ENCODE results near the gene RPUSD4. TPM values are rescaled to one million over a fixed set of nuclear protein-coding genes. Genes with fewer than 3 reads are reported as not detected.

RPUSD4 gene
- total and polyA plus RNA-seq, 5 donors, result 12.0 to 24.0 (median 19.4) TPM

DNA sequence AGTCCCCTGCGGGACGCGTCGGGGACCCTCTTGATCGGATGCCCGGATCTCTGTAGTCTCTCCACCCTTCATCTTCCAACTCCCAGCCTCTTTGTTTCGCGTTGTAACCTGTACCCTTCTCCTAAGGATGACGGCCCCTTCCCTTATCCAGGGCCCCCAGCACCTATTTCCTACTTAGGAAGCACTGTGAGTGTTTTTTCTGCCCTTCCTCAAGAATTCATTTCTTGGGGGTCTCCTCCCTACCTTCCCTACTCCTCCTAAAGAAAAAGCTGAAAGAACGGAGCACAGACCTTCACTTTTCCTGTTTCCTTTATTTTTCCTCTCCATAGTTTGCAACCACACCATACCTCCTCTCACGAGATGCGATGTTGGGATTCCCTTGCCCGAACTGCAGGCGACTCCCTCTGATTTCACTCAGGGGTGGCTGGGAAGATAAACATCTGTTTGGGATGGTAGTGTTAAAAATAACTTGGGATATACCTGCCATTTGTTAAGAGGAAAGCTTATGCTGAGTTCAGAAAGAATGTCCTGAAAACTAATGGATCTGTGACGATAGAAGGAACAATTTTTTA is 725 bp upstream of the RPUSD4 start:
- no peaks in the 10 kb centered on the region for H3K27me3 ChIP-seq (ENCODE audit: control insufficient read depth, insufficient read depth)
- WGBS, result 3% methylated on average over 15 of the region's 15 CpGs
- no peak for DNase-seq
- intact Hi-C loops (cut with DNase I), result no loop called here
- no peaks in the 10 kb centered on the region for H3K9me3 ChIP-seq (ENCODE audit: control insufficient read depth, low read length)
- H3K4me3 ChIP-seq (ENCODE audit: low read length), result peak overlapping the region; percentile 53
- no peak overlapping the region for H3K27ac ChIP-seq (ENCODE audit: low read length)
- no peak for ATAC-seq
- H3K4me1 ChIP-seq (ENCODE audit: control insufficient read depth, insufficient read depth, low read length), result peaks cover 5% of the 10 kb centered on the region

DNA sequence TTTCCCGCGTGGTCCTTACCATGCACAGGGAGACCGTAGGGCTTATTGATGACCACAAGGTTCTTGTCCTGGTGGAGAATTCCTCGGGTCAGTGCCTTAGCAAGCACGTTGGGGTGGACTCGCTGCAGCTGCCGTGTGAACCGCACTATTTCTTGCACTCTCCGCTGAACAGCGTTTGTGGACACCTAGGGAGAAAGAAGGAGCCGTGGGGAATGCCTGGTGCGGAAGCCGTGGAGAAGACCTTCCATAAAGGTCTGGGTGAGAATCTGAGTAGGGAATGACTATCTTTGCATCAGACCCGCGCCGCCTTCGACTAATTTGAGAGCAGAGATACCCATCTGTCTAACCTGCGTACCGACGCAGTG is 597 bp downstream of the RPUSD4 start:
- intact Hi-C loops (cut with DNase I), result no loop called here
- 4% methylated on average over 20 of the region's 20 CpGs for WGBS
- Histone ChIP-seq H3K9me3 (ENCODE audit: control insufficient read depth, low read length) (no peaks in the 10 kb centered on the region), H3K27ac (ENCODE audit: low read length) (no peak overlapping the region), H3K4me1 (ENCODE audit: control insufficient read depth, insufficient read depth, low read length) (peaks cover 5% of the 10 kb centered on the region), H3K27me3 (ENCODE audit: control insufficient read depth, insufficient read depth) (no peaks in the 10 kb centered on the region), H3K4me3 (ENCODE audit: low read length) (peak overlapping the region; percentile 78)
- DNase-seq, result no peak
- ATAC-seq, result no peak

DNA sequence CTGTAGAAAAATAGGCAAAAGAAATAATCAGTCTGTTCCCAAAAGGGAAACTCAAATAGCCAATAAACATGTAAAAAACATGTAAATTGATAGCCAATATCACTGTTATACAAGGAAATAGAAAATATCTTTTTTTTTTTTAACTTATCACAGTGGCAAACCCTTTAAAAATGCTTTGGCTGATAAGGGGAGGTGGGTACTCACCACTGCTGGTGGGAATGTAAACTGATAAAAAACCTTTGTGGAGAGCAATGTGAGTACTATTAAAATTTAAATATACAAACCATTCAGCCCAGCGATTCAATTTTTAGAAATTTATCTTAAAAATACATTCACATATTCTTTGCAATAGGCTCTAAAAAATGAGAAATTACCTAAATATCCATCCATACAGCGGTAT is 3.6 kb downstream of the RPUSD4 start:
- ATAC-seq, result no peak
- Histone ChIP-seq H3K4me3 (ENCODE audit: low read length) (no peak overlapping the region), H3K9me3 (ENCODE audit: control insufficient read depth, low read length) (no peaks in the 10 kb centered on the region), H3K27me3 (ENCODE audit: control insufficient read depth, insufficient read depth) (no peaks in the 10 kb centered on the region), H3K27ac (ENCODE audit: low read length) (no peak overlapping the region), H3K4me1 (ENCODE audit: control insufficient read depth, insufficient read depth, low read length) (peaks cover 5% of the 10 kb centered on the region)
- intact Hi-C loops (cut with DNase I), result no loop called here
- DNase-seq, result no peak
- WGBS, result 98% methylated on average over 2 of the region's 2 CpGs

DNA sequence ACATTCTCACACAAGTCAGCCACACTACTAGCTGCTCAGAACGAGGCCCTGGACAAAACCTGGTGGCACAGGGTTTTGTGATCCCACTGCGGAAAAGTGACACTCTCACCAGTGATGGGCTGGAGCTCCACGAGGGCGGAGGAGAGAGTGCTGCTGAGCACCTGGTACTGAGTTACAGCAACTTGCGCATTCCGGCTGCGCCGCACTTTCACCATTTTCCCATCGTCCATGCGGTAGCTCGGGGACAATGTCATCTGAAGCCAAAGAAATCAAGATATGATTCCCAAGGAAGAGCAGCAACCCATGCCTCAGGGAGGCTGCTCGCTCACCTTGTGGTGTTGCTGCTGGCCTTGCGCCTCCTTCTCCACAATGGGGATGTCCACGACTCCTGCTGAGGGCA is 6.1 kb downstream of the RPUSD4 start:
- Histone ChIP-seq H3K27ac (ENCODE audit: low read length) (no peak overlapping the region), H3K27me3 (ENCODE audit: control insufficient read depth, insufficient read depth) (no peaks in the 10 kb centered on the region), H3K4me3 (ENCODE audit: low read length) (no peak overlapping the region), H3K9me3 (ENCODE audit: control insufficient read depth, low read length) (no peaks in the 10 kb centered on the region), H3K4me1 (ENCODE audit: control insufficient read depth, insufficient read depth, low read length) (no peaks in the 10 kb centered on the region)
- DNase-seq (no peak), ATAC-seq (no peak)
- WGBS, result 96% methylated on average over 14 of the region's 14 CpGs
- intact Hi-C loops (cut with DNase I), result no loop called here

DNA sequence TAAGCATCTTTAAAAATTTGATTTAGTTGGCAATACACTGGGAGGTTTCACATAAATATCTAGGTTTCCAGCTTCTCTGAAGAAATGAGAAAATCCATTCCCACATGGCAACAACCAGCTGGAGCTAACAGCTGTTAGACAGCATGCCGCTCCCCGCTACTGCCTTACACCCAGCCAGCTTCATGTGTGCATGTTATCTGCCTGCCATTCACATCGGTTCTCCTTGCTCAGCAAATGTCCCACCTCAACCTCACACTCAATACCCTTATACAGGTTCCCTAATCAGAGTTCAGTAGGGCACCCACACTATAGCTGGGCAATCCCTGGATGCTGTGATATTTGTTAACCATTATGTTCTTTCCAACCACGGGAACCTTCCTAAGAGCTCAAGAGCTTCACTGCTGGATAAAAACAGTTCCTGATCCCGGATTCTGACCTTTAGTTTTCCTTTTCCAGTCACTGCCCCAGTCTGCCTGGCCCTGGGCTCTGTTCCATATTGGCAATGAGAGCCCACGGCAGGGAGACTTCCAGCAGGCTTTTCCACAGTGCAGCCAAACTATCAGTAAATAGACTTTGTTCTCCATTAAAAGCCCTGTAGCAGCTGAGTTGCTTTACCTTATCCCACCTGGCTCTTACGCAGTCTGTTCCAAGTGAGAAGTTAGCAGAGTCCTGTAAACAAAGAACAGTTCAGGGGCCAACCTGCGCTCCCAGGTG is 8.6 kb downstream of the RPUSD4 start:
- intact Hi-C loops (cut with DNase I), result no loop called here
- Histone ChIP-seq H3K9me3 (ENCODE audit: control insufficient read depth, low read length) (no peaks in the 10 kb centered on the region), H3K4me3 (ENCODE audit: low read length) (no peak overlapping the region), H3K27me3 (ENCODE audit: control insufficient read depth, insufficient read depth) (no peaks in the 10 kb centered on the region), H3K4me1 (ENCODE audit: control insufficient read depth, insufficient read depth, low read length) (no peaks in the 10 kb centered on the region), H3K27ac (ENCODE audit: low read length) (no peak overlapping the region)
- ATAC-seq (peak; percentile 25 to 41), DNase-seq (no peak)
- 73% methylated on average over 8 of the region's 8 CpGs for WGBS

DNA sequence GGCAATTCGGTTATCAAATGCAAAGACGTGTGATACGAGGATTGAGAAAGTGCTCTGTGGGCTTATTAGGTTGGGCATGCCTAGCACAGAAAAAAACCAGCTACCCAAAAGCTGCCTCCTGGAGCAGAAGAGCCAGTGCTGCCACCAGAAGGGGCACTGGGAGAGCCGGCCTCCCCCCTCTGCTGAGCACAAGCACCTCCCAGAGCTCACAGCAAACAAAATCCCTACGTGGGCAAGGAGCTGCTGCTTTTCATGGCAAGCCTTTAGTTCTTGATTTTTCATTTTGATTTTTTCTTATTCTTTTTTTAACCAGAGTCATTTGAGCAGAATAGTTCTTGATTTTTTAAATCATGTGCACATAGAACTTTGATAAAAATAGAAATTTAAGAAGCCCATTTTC is 12.8 kb downstream of the RPUSD4 start:
- intact Hi-C loops (cut with DNase I), result loop anchor here in 1 of 4 donors (5.0 kb wide), 1 partner anchor 276 kb away; no protein-coding TSS in a partner anchor
- Histone ChIP-seq H3K27me3 (ENCODE audit: control insufficient read depth, insufficient read depth) (no peaks in the 10 kb centered on the region), H3K9me3 (ENCODE audit: control insufficient read depth, low read length) (no peaks in the 10 kb centered on the region), H3K4me3 (ENCODE audit: low read length) (no peak overlapping the region), H3K4me1 (ENCODE audit: control insufficient read depth, insufficient read depth, low read length) (peaks cover 2% of the 10 kb centered on the region), H3K27ac (ENCODE audit: low read length) (no peak overlapping the region)
- no peak for DNase-seq
- WGBS, result 91% methylated on average over 5 of the region's 5 CpGs
- no peak for ATAC-seq

DNA sequence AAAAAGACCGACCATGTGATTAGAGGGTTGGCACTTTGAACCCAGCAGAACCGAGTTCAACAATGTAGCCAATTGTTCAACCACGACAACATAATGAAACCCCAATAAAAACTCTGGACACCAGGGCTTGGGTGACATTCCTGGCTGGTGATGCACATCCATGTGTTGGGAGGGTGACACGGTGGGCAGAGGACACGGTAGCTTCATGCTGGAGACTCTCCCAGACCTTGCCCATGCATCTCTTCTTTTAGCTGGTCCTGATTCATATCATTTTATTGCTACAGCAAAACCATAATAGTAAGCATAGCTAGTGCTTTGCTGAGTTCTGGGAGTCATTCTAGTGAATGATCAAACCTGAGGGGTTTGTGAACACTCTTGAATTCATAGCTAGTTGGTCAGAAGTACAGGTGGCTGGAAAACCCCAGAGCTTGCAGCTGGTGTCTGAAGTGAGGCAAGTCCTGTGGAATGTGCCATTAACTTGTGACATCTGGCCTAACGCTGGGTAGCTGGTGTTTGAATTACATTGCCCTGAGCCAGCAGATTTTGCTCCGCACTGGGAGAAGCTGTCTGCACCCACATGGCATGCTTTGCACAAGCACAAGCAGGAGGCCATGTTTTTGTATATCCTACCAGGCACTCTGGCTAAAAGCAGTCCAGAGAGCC is 14.0 kb downstream of the RPUSD4 start:
- no peak for DNase-seq
- intact Hi-C loops (cut with DNase I), result loop anchor here in 1 of 4 donors (5.0 kb wide), 1 partner anchor 275 kb away; no protein-coding TSS in a partner anchor
- H3K4me1 ChIP-seq (ENCODE audit: control insufficient read depth, insufficient read depth, low read length), result peaks cover 2% of the 10 kb centered on the region
- H3K9me3 ChIP-seq (ENCODE audit: control insufficient read depth, low read length), result no peaks in the 10 kb centered on the region
- no peaks in the 10 kb centered on the region for H3K27me3 ChIP-seq (ENCODE audit: control insufficient read depth, insufficient read depth)
- no peak overlapping the region for H3K27ac ChIP-seq (ENCODE audit: low read length)
- ATAC-seq, result no peak
- WGBS, result 82% methylated on average over 7 of the region's 7 CpGs
- no peak overlapping the region for H3K4me3 ChIP-seq (ENCODE audit: low read length)

DNA sequence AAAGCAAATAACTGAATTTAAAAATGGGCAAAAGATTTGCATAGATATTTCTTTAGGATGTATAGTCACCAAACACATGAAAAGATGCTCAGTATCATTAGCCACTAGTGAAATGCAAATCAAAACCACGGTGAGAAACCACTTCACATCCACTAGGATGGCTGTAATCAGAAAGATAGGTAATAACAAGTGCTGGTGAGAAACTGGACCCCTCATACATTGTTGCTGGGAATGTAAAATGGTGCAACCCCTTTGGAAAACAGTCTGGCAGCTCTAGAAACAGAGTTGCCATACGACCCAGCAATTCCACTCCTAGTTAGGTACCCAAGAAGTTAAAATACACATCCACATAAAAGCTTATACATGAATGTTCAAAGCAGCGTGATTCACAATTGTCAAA is 16.3 kb downstream of the RPUSD4 start:
- H3K27ac ChIP-seq (ENCODE audit: low read length), result no peak overlapping the region
- H3K4me3 ChIP-seq (ENCODE audit: low read length), result no peak overlapping the region
- WGBS, result 79% methylated on average over 3 of the region's 3 CpGs
- intact Hi-C loops (cut with DNase I), result loop anchor here in 1 of 4 donors (5.0 kb wide), 1 partner anchor 273 kb away; no protein-coding TSS in a partner anchor
- ATAC-seq (no peak), DNase-seq (no peak)
- no peaks in the 10 kb centered on the region for H3K27me3 ChIP-seq (ENCODE audit: control insufficient read depth, insufficient read depth)
- peaks cover 2% of the 10 kb centered on the region for H3K4me1 ChIP-seq (ENCODE audit: control insufficient read depth, insufficient read depth, low read length)
- no peaks in the 10 kb centered on the region for H3K9me3 ChIP-seq (ENCODE audit: control insufficient read depth, low read length)

DNA sequence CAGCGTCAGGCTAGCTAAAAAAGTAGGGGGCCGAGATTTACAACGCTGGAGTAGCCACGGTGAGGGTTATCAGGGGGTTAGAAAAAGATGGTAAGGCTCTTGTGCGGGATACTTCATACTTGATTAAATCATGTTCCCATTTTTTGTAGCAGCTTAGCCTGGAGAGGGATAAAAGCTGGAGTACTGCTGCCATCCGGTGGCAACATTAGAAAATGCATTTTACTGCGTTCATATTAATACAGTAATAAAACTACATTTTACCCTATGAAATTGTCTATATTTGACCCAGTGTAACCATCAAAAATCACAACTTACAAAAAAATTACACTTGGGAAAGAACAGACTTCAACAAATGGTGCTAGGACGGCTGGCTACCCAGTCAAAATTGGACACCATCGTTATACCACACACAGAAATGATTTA is 17.3 kb downstream of the RPUSD4 start:
- ATAC-seq, result peak; percentile 62 to 66
- H3K4me3 ChIP-seq (ENCODE audit: low read length), result no peak overlapping the region
- DNase-seq, result no peak
- H3K27ac ChIP-seq (ENCODE audit: low read length), result no peak overlapping the region
- H3K4me1 ChIP-seq (ENCODE audit: control insufficient read depth, insufficient read depth, low read length), result peaks cover 2% of the 10 kb centered on the region
- intact Hi-C loops (cut with DNase I), result loop anchor here in 2 of 4 donors (1.0 to 5.0 kb wide), 2 partner anchors 271 to 272 kb away; no protein-coding TSS in a partner anchor
- 28% methylated on average over 9 of the region's 9 CpGs for WGBS
- H3K9me3 ChIP-seq (ENCODE audit: control insufficient read depth, low read length), result no peaks in the 10 kb centered on the region
- no peaks in the 10 kb centered on the region for H3K27me3 ChIP-seq (ENCODE audit: control insufficient read depth, insufficient read depth)

DNA sequence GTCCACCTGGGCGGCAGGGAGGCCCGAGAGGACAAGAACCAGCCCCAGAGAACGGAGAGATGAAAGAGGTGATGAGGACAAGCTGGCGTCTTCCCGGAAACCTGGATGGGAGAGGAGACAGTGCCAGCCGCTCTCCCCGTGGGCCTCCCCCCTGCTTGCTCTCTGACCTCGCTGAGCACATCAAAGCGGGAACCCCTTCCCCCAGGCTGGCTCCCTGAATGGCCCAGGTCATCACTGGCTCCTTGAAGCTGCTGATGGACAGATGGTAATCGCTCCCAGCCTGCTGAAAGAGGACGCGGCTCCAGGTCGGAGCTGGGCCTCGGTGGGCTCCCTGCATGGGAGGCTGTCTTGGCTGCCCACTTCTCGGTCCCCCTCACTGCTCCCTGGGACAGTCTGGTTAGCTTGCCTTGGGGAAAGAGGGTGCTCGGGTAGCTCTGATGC is 18.4 kb downstream of the RPUSD4 start:
- peak; percentile 6 to 12 for ATAC-seq
- Histone ChIP-seq H3K4me3 (ENCODE audit: low read length) (no peak overlapping the region), H3K27me3 (ENCODE audit: control insufficient read depth, insufficient read depth) (no peaks in the 10 kb centered on the region), H3K9me3 (ENCODE audit: control insufficient read depth, low read length) (no peaks in the 10 kb centered on the region), H3K27ac (ENCODE audit: low read length) (no peak overlapping the region), H3K4me1 (ENCODE audit: control insufficient read depth, insufficient read depth, low read length) (peaks cover 2% of the 10 kb centered on the region)
- WGBS, result 93% methylated on average over 16 of the region's 16 CpGs
- no peak for DNase-seq
- intact Hi-C loops (cut with DNase I), result loop anchor here in 2 of 4 donors (2.0 to 5.0 kb wide), 2 partner anchors 270 to 271 kb away; no protein-coding TSS in a partner anchor

DNA sequence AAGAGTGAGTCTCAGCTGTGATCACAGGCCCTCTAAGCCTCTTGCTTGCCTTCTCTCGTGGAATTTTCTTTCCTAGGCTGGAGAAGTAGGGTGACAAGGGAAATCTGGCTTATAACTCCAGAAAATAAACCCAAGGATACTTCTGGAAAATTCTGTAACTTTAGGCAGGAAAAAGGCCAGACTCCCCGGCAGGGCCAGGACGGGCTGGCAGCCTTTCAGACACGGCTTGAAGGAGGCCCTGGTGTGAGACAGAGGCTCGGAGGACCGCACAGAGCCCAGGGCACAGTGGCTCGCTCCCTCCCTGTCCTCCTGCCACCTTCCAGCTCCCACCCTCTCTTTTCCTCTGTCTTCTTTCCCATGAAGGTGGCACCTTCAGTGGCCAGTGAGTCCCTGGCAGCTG is 19.1 kb downstream of the RPUSD4 start:
- no peaks in the 10 kb centered on the region for H3K9me3 ChIP-seq (ENCODE audit: control insufficient read depth, low read length)
- ATAC-seq, result peak; percentile 25 to 33
- intact Hi-C loops (cut with DNase I), result loop anchor here in 2 of 4 donors (2.0 to 5.0 kb wide), 2 partner anchors 270 kb away; no protein-coding TSS in a partner anchor
- H3K27ac ChIP-seq (ENCODE audit: low read length), result no peak overlapping the region
- 70% methylated on average over 7 of the region's 7 CpGs for WGBS
- DNase-seq, result peak; percentile 57 to 76 (median 75)
- H3K27me3 ChIP-seq (ENCODE audit: control insufficient read depth, insufficient read depth), result no peaks in the 10 kb centered on the region
- H3K4me1 ChIP-seq (ENCODE audit: control insufficient read depth, insufficient read depth, low read length), result peaks cover 2% of the 10 kb centered on the region
- no peak overlapping the region for H3K4me3 ChIP-seq (ENCODE audit: low read length)

Data from right cardiac atrium (tissue), 5 donors.